ENCODE data around the gene NSG2.

The NSG2 gene

GRCh38 chr5:174154559-174154958, 109.1 kb downstream of the NSG2 start:
- no peak for DNase-seq (ENCODE audit: low read depth in 2 of 2)
- no peak overlapping the region for H3K4me3 ChIP-seq (replicated peaks in 1 of 2; ENCODE audit: low read depth in 2 of 2, low read length in 2 of 2)
- no peak for TF ChIP-seq CTCF (IDR thresholded peaks at IDR 0.05; ENCODE audit: low read depth, low read length)

GRCh38 chr5:174155281-174155680, 109.8 kb downstream of the NSG2 start:
- H3K4me3 ChIP-seq (replicated peaks in 1 of 2; ENCODE audit: low read depth in 2 of 2, low read length in 2 of 2): no peak overlapping the region
- no peak for TF ChIP-seq CTCF (IDR thresholded peaks at IDR 0.05; ENCODE audit: low read depth, low read length)
- no peak for DNase-seq (ENCODE audit: low read depth in 2 of 2)

- H3K4me3 ChIP-seq (replicated peaks in 1 of 2; ENCODE audit: low read depth in 2 of 2, low read length in 2 of 2): no peak overlapping the region
- DNase-seq (ENCODE audit: low read depth in 2 of 2): no peak
- TF ChIP-seq CTCF (IDR thresholded peaks at IDR 0.05; ENCODE audit: low read depth, low read length): no peak
Observed at GRCh38 chr5:174155706-174156105, 110.2 kb downstream of the NSG2 start.

GRCh38 chr5:174157048-174157447, 111.5 kb downstream of the NSG2 start:
- no peak for DNase-seq (ENCODE audit: low read depth in 2 of 2)
- no peak for TF ChIP-seq CTCF (IDR thresholded peaks at IDR 0.05; ENCODE audit: low read depth, low read length)
- H3K4me3 ChIP-seq (replicated peaks in 1 of 2; ENCODE audit: low read depth in 2 of 2, low read length in 2 of 2): no peak overlapping the region
